HL-60/S4 treated with retinoic acid at 250 ng/mL for 4 days and 3 days (cell line): ENCODE measurements around the gene ARHGAP15.

Experiments
- in situ Hi-C: fragments of 300-500 bp; cut with MboI; formaldehyde crosslinking; loops from 2 replicates; pipeline ENCODE4 v1.7.0; 2022; ENCODE audit warnings: low sequenced_read_pairs

ARHGAP15 gene

GRCh38 chr2:143475041-143475776 lies 346.0 kb downstream of the ARHGAP15 start:
- in situ Hi-C loops = no loop called here

GRCh38 chr2:143476336-143477087 lies 347.3 kb downstream of the ARHGAP15 start:
- in situ Hi-C loops = no loop called here

GRCh38 chr2:143477714-143478443 lies 348.7 kb downstream of the ARHGAP15 start:
- in situ Hi-C loops = no loop called here

GRCh38 chr2:143480086-143480485 lies 350.9 kb downstream of the ARHGAP15 start:
- in situ Hi-C loops = no loop called here

GRCh38 chr2:143480601-143481236 lies 351.5 kb downstream of the ARHGAP15 start:
- in situ Hi-C loops = no loop called here

- in situ Hi-C loops = no loop called here
Measured at GRCh38 chr2:143481237-143481623, 352.0 kb downstream of the ARHGAP15 start.

- in situ Hi-C loops = no loop called here
Measured at GRCh38 chr2:143481733-143482132, 352.5 kb downstream of the ARHGAP15 start.

GRCh38 chr2:143482316-143482715 lies 353.1 kb downstream of the ARHGAP15 start:
- in situ Hi-C loops = no loop called here

- in situ Hi-C loops = no loop called here
Measured at GRCh38 chr2:143482771-143483170, 353.6 kb downstream of the ARHGAP15 start.

- in situ Hi-C loops = no loop called here
Measured at GRCh38 chr2:143486976-143487375, 357.8 kb downstream of the ARHGAP15 start.

GRCh38 chr2:143489145-143489544 lies 359.9 kb downstream of the ARHGAP15 start:
- in situ Hi-C loops = no loop called here

- in situ Hi-C loops = no loop called here
Measured at GRCh38 chr2:143491131-143491530, 361.9 kb downstream of the ARHGAP15 start.

GRCh38 chr2:143493339-143493738 lies 364.1 kb downstream of the ARHGAP15 start:
- in situ Hi-C loops = no loop called here

GRCh38 chr2:143497726-143498125 lies 368.5 kb downstream of the ARHGAP15 start:
- in situ Hi-C loops = no loop called here

GRCh38 chr2:143498496-143498895 lies 369.3 kb downstream of the ARHGAP15 start:
- in situ Hi-C loops = no loop called here

GRCh38 chr2:143499061-143499460 lies 369.8 kb downstream of the ARHGAP15 start:
- in situ Hi-C loops = no loop called here

- in situ Hi-C loops = no loop called here
Measured at GRCh38 chr2:143501106-143501676, 372.0 kb downstream of the ARHGAP15 start.

- in situ Hi-C loops = no loop called here
Measured at GRCh38 chr2:143503280-143503679, 374.1 kb downstream of the ARHGAP15 start.

- in situ Hi-C loops = no loop called here
Measured at GRCh38 chr2:143504397-143504796, 375.2 kb downstream of the ARHGAP15 start.

GRCh38 chr2:143505542-143505941 lies 376.3 kb downstream of the ARHGAP15 start:
- in situ Hi-C loops = no loop called here

GRCh38 chr2:143513081-143513480 lies 383.9 kb downstream of the ARHGAP15 start:
- in situ Hi-C loops = no loop called here
